ACC112 (cell line): ENCODE results near the gene REP15.

ENCODE experiments used
- H2AFZ ChIP-seq: fragments of 200-600 bp; sonication (generic); one replicate; pipeline ENCODE4 v1.6.0; 2017; ENCODE audit warnings: antibody characterized with exemption, low read length; ENCODE audit not compliant: unreplicated experiment
- H3K27ac ChIP-seq: fragments of 200-600 bp; sonication (generic); 2 replicates; pipeline ENCODE4 v1.5.1; 2014; ENCODE audit warnings: low read depth, mild to moderate bottlenecking, antibody characterized with exemption, low read length, moderate library complexity
- H3K27me3 ChIP-seq: fragments of 200-600 bp; sonication (generic); 2 replicates; pipeline ENCODE4 v1.6.1; 2014; ENCODE audit warnings: mild to moderate bottlenecking, antibody characterized with exemption, low read length, moderate library complexity, mixed read lengths; ENCODE audit not compliant: insufficient read depth
- H3K36me3 ChIP-seq: fragments of 200-600 bp; sonication (generic); 2 replicates; pipeline ENCODE4 v1.6.1; 2016; ENCODE audit warnings: mild to moderate bottlenecking, antibody characterized with exemption, low read length, moderate library complexity, mixed read lengths; ENCODE audit not compliant: insufficient read depth
- H3K4me1 ChIP-seq: fragments of 200-600 bp; sonication (generic); one replicate; pipeline ENCODE4 v1.6.1; 2016; ENCODE audit warnings: low read length, mixed read lengths; ENCODE audit not compliant: insufficient read depth, unreplicated experiment, control insufficient read depth
- H3K4me3 ChIP-seq: fragments of 200-600 bp; sonication (generic); 2 replicates; pipeline ENCODE4 v1.5.1; 2014; ENCODE audit warnings: mild to moderate bottlenecking, low read depth, low read length
- H3K79me2 ChIP-seq: fragments of 200-600 bp; sonication (generic); one replicate; pipeline ENCODE4 v1.6.0; 2016; ENCODE audit warnings: low read length; ENCODE audit not compliant: control insufficient read depth, unreplicated experiment, insufficient read depth

REP15 gene

DNA sequence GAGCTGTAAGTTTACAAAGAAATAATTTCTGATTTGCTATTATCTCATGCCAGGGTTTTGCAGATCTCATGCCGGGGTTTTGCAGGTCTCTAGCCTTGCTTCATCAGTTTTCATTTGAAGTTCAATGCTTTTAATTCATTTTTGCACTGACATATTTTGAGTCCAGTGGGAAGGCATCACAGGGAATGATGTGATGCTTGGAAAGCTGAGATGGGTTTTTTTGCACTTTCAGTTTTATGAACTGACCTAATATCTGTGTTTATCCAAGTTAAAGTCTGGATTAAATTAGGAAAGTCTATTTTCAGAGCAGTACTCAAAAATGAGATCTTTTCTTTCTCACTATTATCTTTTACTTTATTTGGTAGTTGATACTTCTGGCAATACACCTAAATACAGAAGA is 23.6 kb upstream of the REP15 start:
- peaks cover 3% of the 10 kb centered on the region for H3K4me1 ChIP-seq
- H3K27ac ChIP-seq = no peak overlapping the region
- peaks cover 31% of the 10 kb centered on the region for H3K36me3 ChIP-seq
- H3K27me3 ChIP-seq = no peaks in the 10 kb centered on the region
- no peaks in the 10 kb centered on the region for H3K79me2 ChIP-seq
- H3K4me3 ChIP-seq = no peak overlapping the region
- H2AFZ ChIP-seq = no peak overlapping the region

- Histone ChIP-seq H3K79me2 (no peaks in the 10 kb centered on the region), H3K36me3 (peaks cover 35% of the 10 kb centered on the region), H3K4me1 (no peaks in the 10 kb centered on the region), H3K27me3 (no peaks in the 10 kb centered on the region), H3K27ac (no peak overlapping the region), H2AFZ (no peak overlapping the region), H3K4me3 (no peak overlapping the region)
These were observed 23.0 kb upstream of the REP15 start for GRCh38 chr12:27673101-27673718.

DNA sequence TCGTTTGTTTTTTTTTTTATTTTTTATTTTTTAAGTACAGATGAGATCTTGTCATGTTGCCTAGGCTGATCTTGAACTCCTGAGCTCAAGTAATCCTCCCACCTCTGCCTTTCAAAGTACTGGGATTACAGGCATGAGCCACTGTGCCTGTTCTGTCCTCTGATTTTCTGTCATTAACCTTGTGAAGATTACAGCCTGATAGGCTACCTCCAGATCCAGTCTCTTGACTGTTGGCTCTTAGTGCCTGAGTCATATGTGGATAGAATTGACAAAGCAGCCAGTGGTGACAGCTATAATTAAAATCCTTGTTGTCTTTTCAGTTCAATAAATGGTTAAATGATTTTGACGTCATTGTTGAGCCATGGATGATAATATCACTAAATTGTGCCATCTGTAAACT is 21.3 kb upstream of the REP15 start:
- Histone ChIP-seq H3K79me2 (no peaks in the 10 kb centered on the region), H3K36me3 (peaks cover 38% of the 10 kb centered on the region), H3K4me3 (no peak overlapping the region), H3K27me3 (no peaks in the 10 kb centered on the region), H3K27ac (no peak overlapping the region), H2AFZ (no peak overlapping the region), H3K4me1 (no peaks in the 10 kb centered on the region)

GRCh38 chr12:27680619-27681018 is 15.6 kb upstream of the REP15 start:
- H3K79me2 ChIP-seq = no peaks in the 10 kb centered on the region
- H3K27me3 ChIP-seq = no peaks in the 10 kb centered on the region
- no peaks in the 10 kb centered on the region for H3K4me1 ChIP-seq
- no peak overlapping the region for H3K4me3 ChIP-seq
- H2AFZ ChIP-seq = no peak overlapping the region
- peaks cover 50% of the 10 kb centered on the region for H3K36me3 ChIP-seq
- H3K27ac ChIP-seq = no peak overlapping the region

DNA sequence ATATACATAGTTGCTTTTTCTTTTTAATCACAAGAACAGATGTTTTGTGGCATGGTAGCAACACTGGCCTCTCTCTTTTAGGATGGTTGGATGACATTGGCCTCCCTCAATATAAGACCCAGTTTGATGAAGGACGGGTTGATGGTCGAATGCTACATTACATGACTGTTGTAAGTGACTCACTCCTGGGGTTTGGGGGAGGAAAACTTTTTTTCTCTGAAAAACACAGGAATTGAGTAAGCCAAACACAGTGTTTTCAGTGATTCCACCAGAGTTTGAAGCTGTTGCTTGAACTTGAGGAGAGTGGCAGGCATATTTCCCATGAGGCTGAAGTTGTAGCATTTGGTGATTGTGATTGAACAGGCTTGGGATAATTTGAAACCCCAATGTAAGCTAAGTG is 13.7 kb upstream of the REP15 start:
- H2AFZ ChIP-seq = no peak overlapping the region
- H3K27ac ChIP-seq = no peak overlapping the region
- no peaks in the 10 kb centered on the region for H3K4me1 ChIP-seq
- no peak overlapping the region for H3K4me3 ChIP-seq
- H3K79me2 ChIP-seq = no peaks in the 10 kb centered on the region
- peaks cover 53% of the 10 kb centered on the region for H3K36me3 ChIP-seq
- no peaks in the 10 kb centered on the region for H3K27me3 ChIP-seq

GRCh38 chr12:27685274-27685673 is 11.0 kb upstream of the REP15 start:
- Histone ChIP-seq H3K27ac (no peak overlapping the region), H3K4me1 (no peaks in the 10 kb centered on the region), H3K79me2 (no peaks in the 10 kb centered on the region), H2AFZ (no peak overlapping the region), H3K27me3 (no peaks in the 10 kb centered on the region), H3K36me3 (peaks cover 50% of the 10 kb centered on the region), H3K4me3 (no peak overlapping the region)

DNA sequence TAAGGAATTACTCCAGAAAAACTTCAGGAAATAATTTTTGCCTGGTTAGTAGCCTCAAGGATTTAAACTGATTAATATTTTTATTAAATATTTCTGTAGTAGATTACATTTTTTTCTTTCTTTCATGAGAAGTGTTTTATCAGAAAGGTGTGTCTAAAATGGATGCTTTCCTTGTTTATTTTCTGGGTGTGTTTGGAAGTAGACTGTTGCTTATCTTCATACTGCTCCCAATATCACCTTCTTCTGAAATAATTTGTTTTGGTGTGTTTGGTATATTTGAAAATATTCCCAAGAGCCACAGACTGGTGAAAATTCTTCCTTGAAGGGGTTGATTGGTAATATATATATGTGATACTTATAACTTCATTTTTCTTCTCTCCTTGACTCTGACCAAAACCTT is 10.1 kb upstream of the REP15 start:
- Histone ChIP-seq H3K4me1 (no peaks in the 10 kb centered on the region), H3K36me3 (peaks cover 47% of the 10 kb centered on the region), H3K79me2 (no peaks in the 10 kb centered on the region), H3K27ac (no peak overlapping the region), H2AFZ (no peak overlapping the region), H3K4me3 (no peak overlapping the region), H3K27me3 (no peaks in the 10 kb centered on the region)

DNA sequence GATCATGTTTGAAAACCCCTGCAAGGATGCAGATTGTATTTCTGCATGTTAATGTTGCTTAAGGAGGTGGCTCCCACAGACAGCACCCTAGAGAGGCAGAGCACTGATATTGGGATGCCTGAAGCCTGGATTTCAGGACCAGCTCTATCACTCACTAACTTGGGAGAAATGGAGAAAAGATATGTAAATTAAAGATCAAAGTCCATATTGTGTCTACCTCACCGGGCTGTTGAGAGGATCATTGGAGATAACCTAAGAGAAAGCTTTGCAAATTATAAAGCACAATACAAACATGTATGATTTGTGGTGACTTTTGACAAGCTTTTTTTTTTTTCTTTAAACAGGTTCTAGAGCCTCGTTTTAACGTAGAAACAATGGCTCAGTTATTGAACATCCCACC is 7.6 kb upstream of the REP15 start:
- no peaks in the 10 kb centered on the region for H3K79me2 ChIP-seq
- no peak overlapping the region for H3K4me3 ChIP-seq
- no peak overlapping the region for H2AFZ ChIP-seq
- H3K4me1 ChIP-seq = no peaks in the 10 kb centered on the region
- peaks cover 44% of the 10 kb centered on the region for H3K36me3 ChIP-seq
- H3K27ac ChIP-seq = no peak overlapping the region
- no peaks in the 10 kb centered on the region for H3K27me3 ChIP-seq

GRCh38 chr12:27689558-27690180 is 6.6 kb upstream of the REP15 start:
- H3K79me2 ChIP-seq = no peaks in the 10 kb centered on the region
- peaks cover 45% of the 10 kb centered on the region for H3K36me3 ChIP-seq
- no peak overlapping the region for H3K4me3 ChIP-seq
- no peak overlapping the region for H2AFZ ChIP-seq
- no peak overlapping the region for H3K27ac ChIP-seq
- no peaks in the 10 kb centered on the region for H3K4me1 ChIP-seq
- H3K27me3 ChIP-seq = no peaks in the 10 kb centered on the region

DNA sequence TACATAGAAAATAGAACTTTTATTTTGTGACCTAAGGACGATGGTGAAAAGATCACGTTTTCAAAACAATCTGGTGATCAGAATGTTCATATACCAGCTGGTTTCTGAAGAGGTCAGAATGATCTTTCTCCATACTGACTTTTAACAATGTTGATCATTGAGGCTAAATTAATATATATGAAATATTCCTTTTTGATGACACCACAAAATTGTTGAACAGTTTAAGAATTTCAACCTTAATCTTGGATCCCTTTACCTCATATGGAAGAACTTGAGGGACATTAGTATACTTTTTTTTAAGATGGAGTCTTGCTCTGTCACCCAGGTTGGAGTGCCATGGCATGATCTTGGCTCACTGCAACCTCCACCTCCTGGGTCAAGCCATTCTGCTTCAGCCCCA is 2.8 kb upstream of the REP15 start:
- H3K27me3 ChIP-seq = no peaks in the 10 kb centered on the region
- no peak overlapping the region for H2AFZ ChIP-seq
- H3K4me3 ChIP-seq = no peak overlapping the region
- H3K27ac ChIP-seq = no peak overlapping the region
- no peaks in the 10 kb centered on the region for H3K4me1 ChIP-seq
- peaks cover 46% of the 10 kb centered on the region for H3K36me3 ChIP-seq
- no peaks in the 10 kb centered on the region for H3K79me2 ChIP-seq

DNA sequence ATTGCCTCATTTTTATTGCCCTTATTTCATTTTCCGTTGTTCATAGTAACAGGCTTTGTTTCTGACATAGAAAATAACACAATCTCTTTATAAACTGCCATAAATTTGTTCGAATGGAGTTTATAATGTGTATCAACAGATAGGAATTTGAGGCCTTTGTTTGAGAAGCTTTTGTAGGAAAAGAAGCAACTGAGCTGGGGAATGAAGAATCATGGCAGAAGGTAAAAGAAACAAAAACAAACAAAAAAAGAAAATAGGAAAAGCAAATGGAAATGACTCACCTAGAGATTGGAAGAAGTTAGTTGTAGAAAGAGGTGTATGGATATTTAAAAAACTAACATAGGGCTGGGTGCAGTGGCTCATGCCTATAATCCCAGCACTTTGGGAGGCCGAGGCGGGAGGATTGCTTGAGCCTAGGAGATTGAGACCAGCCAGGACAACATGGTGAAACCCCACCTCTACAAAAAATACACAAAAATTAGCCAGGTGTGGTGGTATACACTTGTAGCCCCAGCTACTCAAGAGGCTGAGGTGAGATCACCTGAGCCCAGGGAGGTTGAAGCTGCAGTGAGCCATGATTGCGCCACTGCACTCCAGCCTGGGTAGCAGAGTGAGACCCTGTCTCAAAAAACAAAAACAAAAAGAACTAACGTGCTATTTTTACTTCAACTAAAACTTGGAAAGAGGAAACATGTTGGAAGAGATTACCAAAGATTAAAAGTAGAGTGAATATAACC is 523 bp upstream of the REP15 start:
- H3K79me2 ChIP-seq = no peaks in the 10 kb centered on the region
- H3K27ac ChIP-seq = no peak overlapping the region
- H3K4me3 ChIP-seq = no peak overlapping the region
- H3K4me1 ChIP-seq = no peaks in the 10 kb centered on the region
- H2AFZ ChIP-seq = no peak overlapping the region
- no peaks in the 10 kb centered on the region for H3K27me3 ChIP-seq
- peaks cover 27% of the 10 kb centered on the region for H3K36me3 ChIP-seq
